BJ (cell line): ENCODE measurements around the gene MAP2K5. TPM values are rescaled to one million over a fixed set of nuclear protein-coding genes. Genes with fewer than 3 reads are reported as not detected.

Experiments
- CTCF ChIA-PET: fragments of 350-600 bp; formaldehyde crosslinking; extraction: SDS; loops from one replicate; lab custom pipeline; 2021; ENCODE audit warnings: antibody characterized with exemption, inconsistent platforms; lab: Yijun Ruan, JAX
- POLR2A ChIA-PET: fragments of 300-600 bp; sonication (Branson Sonifier 250); formaldehyde crosslinking; extraction: SDS; loops from one replicate; lab custom pipeline; 2021; ENCODE audit warnings: antibody characterized with exemption; lab: Charles Lee
- DNase-seq: peaks from one replicate; pipeline ENCODE4 v3.0.0-alpha.2; 2011; ENCODE audit warnings: low read depth
- H3K27me3 ChIP-seq: 2 replicates; pipeline ENCODE4 v1.6.0; 2011; ENCODE audit warnings: low read length; ENCODE audit not compliant: control insufficient read depth, insufficient read depth
- H3K36me3 ChIP-seq: 2 replicates; pipeline ENCODE4 v1.5.1; 2011; ENCODE audit warnings: low read length; ENCODE audit not compliant: control insufficient read depth, insufficient read depth
- H3K4me3 ChIP-seq: 2 replicates; pipeline ENCODE4 v1.5.1; 2011; ENCODE audit warnings: low read depth, mild to moderate bottlenecking, control low read depth, low read length
- CTCF ChIP-seq: IDR thresholded peaks from 2 replicates; pipeline ENCODE4 v1.5.1; 2011; ENCODE audit warnings: low read depth, mild to moderate bottlenecking, control low read depth, inconsistent platforms, low read length, moderate library complexity; ENCODE audit not compliant: insufficient read depth
- polyA plus RNA-seq: library from polyadenylated mRNA; depleted of rRNA; stranded (reverse); fragments of >200 nt; gene quantifications from 2 replicates; pipeline ENCODE4 v1.2.3, GENCODE V29; 2011

Gene MAP2K5
- polyA plus RNA-seq, 1 experiment = 5.6 TPM

GRCh38 chr15:67504056-67504455 is 38.4 kb upstream of the MAP2K5 start:
- H3K36me3 ChIP-seq = no peaks in the 10 kb centered on the region
- DNase-seq = no peak
- TF ChIP-seq CTCF = no peak
- ChIA-PET POLR2A (no interaction called here), CTCF (interaction anchor here (1.3 to 3.6 kb wide), 4 partner anchors 46 to 332 kb away, joined by 3 to 15 read pairs (median 4); no protein-coding TSS in a partner anchor)
- H3K4me3 ChIP-seq = no peak overlapping the region
- H3K27me3 ChIP-seq = no peaks in the 10 kb centered on the region

DNA sequence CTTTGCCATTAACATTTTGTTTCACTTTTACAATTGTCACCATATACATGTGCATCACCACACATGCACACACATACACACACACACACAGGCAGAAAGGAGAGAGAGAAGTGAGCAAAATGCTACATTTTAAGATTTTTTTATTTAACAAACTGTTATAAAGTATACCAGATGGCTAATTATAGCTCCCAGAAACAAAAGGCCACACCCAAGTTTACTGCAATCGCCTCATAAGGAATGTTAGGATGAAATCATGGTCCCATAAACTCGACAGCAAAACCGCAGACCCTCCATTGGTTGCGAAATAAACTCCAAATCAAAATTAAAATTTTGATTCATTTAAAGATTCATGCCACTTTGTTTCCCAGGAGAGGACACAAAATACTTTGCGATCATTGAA is 37.7 kb upstream of the MAP2K5 start:
- Histone ChIP-seq H3K27me3 (no peaks in the 10 kb centered on the region), H3K4me3 (no peak overlapping the region), H3K36me3 (no peaks in the 10 kb centered on the region)
- CTCF ChIA-PET = interaction anchor here (1.3 kb wide), 1 partner anchor 331 kb away, joined by 5 read pairs; no protein-coding TSS in a partner anchor
- TF ChIP-seq CTCF = no peak
- POLR2A ChIA-PET = no interaction called here
- DNase-seq = peak; percentile 63

GRCh38 chr15:67505675-67506572 is 36.6 kb upstream of the MAP2K5 start:
- TF ChIP-seq CTCF = no peak
- CTCF ChIA-PET = interaction anchor here (2.3 kb wide), 1 partner anchor 330 kb away, joined by 5 read pairs; no protein-coding TSS in a partner anchor
- Histone ChIP-seq H3K36me3 (no peaks in the 10 kb centered on the region), H3K27me3 (no peaks in the 10 kb centered on the region), H3K4me3 (no peak overlapping the region)
- POLR2A ChIA-PET = no interaction called here
- no peak for DNase-seq

DNA sequence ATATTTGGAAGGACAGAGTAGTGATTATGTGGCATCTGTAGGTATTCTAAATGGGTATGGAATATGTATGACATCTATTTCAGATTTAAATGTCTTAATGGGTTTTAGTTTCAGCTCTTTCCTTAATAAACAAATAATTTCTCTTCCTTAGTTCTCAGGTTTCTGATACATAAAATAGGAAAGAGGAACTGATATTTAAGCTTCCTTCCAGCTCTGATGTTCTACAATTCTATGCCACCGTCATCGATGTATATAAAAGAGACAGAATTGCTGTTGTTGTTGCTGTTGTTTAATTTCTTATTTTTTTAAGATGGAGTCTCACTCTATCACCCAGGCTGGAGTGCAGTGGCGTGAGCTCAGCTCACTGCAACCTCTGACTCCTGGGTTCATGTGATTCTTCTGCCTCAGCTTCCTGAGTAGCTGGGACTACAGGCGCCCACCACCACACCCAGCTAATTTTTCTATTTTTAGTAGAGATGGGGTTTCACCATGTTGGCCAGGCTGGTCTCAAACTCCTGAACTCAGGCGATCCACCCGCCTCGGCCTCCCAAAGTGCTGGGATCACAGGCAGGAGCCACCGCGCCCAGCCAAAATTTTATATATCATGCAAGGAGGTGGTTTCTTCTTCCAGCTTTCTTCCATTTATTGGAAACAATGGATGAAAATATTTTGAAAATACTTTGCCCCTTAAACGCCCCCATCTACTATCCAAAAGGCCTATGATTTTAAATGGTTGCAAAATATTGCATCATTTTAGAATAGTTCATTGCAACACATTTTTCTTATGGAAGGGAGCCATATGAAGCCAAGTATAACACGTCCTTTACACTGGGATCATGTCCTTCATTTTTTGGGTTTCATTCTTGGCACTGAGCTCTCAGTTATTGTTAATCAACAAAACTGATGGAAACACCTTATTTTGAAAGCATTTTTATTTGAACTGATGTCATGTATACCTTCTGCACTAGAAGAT is 35.4 kb upstream of the MAP2K5 start:
- no peak for DNase-seq
- no peak for TF ChIP-seq CTCF
- ChIA-PET POLR2A (no interaction called here), CTCF (interaction anchor here (1.2 to 2.3 kb wide), 2 partner anchors 49 to 329 kb away, joined by 3 to 5 read pairs; no protein-coding TSS in a partner anchor)
- Histone ChIP-seq H3K4me3 (no peak overlapping the region), H3K27me3 (no peaks in the 10 kb centered on the region), H3K36me3 (no peaks in the 10 kb centered on the region)
